ENCODE measurements around the gene CXCL8.

DNA sequence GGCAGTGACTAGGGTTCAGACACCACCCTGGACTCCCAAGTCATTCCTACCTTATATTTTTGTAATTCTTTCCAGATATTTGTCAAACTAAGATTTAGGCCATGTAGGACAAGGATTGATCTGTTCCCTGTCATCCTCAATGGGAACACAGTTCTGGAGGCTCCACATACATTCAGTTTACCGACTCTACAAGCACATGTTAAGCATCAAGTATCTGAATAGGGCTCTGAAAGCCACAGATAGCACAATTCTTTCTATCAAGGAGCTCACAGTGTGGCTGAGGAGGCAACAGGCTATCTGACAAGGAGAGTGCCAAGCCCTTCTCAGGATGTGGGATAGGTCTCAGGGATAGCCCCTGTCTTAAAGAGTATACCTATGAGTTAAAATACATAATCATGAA lies 37.0 kb upstream of the CXCL8 start:
- TF ChIP-seq, protein P1, sequence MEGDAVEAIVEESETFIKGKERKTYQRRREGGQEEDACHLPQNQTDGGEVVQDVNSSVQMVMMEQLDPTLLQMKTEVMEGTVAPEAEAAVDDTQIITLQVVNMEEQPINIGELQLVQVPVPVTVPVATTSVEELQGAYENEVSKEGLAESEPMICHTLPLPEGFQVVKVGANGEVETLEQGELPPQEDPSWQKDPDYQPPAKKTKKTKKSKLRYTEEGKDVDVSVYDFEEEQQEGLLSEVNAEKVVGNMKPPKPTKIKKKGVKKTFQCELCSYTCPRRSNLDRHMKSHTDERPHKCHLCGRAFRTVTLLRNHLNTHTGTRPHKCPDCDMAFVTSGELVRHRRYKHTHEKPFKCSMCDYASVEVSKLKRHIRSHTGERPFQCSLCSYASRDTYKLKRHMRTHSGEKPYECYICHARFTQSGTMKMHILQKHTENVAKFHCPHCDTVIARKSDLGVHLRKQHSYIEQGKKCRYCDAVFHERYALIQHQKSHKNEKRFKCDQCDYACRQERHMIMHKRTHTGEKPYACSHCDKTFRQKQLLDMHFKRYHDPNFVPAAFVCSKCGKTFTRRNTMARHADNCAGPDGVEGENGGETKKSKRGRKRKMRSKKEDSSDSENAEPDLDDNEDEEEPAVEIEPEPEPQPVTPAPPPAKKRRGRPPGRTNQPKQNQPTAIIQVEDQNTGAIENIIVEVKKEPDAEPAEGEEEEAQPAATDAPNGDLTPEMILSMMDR (IDR thresholded peaks at IDR 0.05; ENCODE audit: control extremely low read depth in 1 of 3, insufficient read depth in 1 of 3, low read depth in 1 of 3, low read length in 3 of 3), result no peak
- TF ChIP-seq, protein P2, sequence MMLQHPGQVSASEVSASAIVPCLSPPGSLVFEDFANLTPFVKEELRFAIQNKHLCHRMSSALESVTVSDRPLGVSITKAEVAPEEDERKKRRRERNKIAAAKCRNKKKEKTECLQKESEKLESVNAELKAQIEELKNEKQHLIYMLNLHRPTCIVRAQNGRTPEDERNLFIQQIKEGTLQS (IDR thresholded peaks at IDR 0.05; ENCODE audit: insufficient read depth, low read depth, low read length), result no peak
- TF ChIP-seq CHD2 (IDR thresholded peaks at IDR 0.05; ENCODE audit: low read length) (no peak), TCF12 (IDR thresholded peaks at IDR 0.05; ENCODE audit: low read depth, low read length) (no peak), SUZ12 (IDR thresholded peaks at IDR 0.05; ENCODE audit: low read length) (no peak), BACH1 (IDR thresholded peaks at IDR 0.05; ENCODE audit: low read length) (no peak), NANOG (IDR thresholded peaks at IDR 0.05; ENCODE audit: insufficient read depth, low read depth, low read length, poor library complexity, severe bottlenecking) (no peak), TAF1 (IDR thresholded peaks at IDR 0.05; ENCODE audit: low read depth, low read length) (no peak), RFX5 (IDR thresholded peaks at IDR 0.05; ENCODE audit: borderline replicate concordance, low read depth, low read length) (no peak), ASH2L (IDR thresholded peaks at IDR 0.05; ENCODE audit: low read length) (no peak), JUN (IDR thresholded peaks at IDR 0.05; ENCODE audit: low read depth, low read length) (no peak)

Data from H1 (cell line).